GM23338 (cell line): Measurements from ENCODE around the gene YJEFN3. TPM values are rescaled to one million over a fixed set of nuclear protein-coding genes. Genes with fewer than 3 reads are reported as not detected.

Source experiments
- POLR2AphosphoS5 ChIP-seq: IDR thresholded peaks from 2 replicates; pipeline ENCODE4 v1.6.1; 2016; ENCODE audit warnings: antibody characterized with exemption, low read depth
- STAT1 ChIP-seq: IDR thresholded peaks from one replicate; pipeline ENCODE4 v1.6.1; 2016; ENCODE audit warnings: antibody characterized with exemption; ENCODE audit not compliant: unreplicated experiment
- polyA plus RNA-seq: library from polyadenylated mRNA; unstranded; fragments of >200 nt; fragmentation: Nextera tagmentation; extraction: Ambion mirVana; gene quantifications from 2 replicates; pipeline ENCODE4 v1.2.1, GENCODE V29; 2016
- total RNA-seq: library from RNA; depleted of rRNA; stranded (reverse); fragments of >200 nt; shearing (Covaris generic); gene quantifications from 2 replicates; pipeline ENCODE4 v1.2.3, GENCODE V29; 2014
- TF ChIP-seq, protein P1 (sequence below): fragments of 250-450 bp; sonication (Bioruptor Pico); IDR thresholded peaks from 2 replicates; pipeline ENCODE4 v1.5.0; 2020; ENCODE audit warnings: mild to moderate bottlenecking, moderate library complexity
- TF ChIP-seq, protein P2 (sequence below): IDR thresholded peaks from one replicate; pipeline ENCODE4 v1.6.1; 2018; ENCODE audit warnings: antibody characterized with exemption; ENCODE audit not compliant: unreplicated experiment

The YJEFN3 gene
- total and polyA plus RNA-seq, 2 experiments from 2014 or later: 3.5 to 6.5 TPM

DNA sequence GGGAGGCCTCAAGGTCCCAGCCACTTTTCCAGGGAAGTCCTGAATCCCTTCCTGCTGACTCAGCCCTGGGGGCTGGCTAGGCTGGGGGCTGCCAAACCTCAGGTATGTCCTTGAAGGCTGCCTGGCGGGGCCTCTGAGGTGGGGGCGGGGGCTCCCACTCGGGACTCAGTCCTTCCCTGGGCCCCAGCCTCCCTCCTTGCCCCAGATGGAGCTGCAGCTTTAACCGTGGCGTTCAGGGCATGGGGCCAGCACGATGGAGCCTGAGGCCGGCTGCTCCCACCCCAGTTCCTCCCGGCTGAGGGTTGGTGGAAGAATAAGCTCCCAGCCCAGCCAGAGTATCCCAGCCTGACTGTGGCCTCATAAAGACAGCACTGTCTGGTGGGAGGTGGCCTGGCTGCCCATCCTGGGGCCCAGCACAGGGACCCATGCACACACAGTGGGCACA is 21.8 kb downstream of the YJEFN3 start (continued):
- TF ChIP-seq, protein P1, sequence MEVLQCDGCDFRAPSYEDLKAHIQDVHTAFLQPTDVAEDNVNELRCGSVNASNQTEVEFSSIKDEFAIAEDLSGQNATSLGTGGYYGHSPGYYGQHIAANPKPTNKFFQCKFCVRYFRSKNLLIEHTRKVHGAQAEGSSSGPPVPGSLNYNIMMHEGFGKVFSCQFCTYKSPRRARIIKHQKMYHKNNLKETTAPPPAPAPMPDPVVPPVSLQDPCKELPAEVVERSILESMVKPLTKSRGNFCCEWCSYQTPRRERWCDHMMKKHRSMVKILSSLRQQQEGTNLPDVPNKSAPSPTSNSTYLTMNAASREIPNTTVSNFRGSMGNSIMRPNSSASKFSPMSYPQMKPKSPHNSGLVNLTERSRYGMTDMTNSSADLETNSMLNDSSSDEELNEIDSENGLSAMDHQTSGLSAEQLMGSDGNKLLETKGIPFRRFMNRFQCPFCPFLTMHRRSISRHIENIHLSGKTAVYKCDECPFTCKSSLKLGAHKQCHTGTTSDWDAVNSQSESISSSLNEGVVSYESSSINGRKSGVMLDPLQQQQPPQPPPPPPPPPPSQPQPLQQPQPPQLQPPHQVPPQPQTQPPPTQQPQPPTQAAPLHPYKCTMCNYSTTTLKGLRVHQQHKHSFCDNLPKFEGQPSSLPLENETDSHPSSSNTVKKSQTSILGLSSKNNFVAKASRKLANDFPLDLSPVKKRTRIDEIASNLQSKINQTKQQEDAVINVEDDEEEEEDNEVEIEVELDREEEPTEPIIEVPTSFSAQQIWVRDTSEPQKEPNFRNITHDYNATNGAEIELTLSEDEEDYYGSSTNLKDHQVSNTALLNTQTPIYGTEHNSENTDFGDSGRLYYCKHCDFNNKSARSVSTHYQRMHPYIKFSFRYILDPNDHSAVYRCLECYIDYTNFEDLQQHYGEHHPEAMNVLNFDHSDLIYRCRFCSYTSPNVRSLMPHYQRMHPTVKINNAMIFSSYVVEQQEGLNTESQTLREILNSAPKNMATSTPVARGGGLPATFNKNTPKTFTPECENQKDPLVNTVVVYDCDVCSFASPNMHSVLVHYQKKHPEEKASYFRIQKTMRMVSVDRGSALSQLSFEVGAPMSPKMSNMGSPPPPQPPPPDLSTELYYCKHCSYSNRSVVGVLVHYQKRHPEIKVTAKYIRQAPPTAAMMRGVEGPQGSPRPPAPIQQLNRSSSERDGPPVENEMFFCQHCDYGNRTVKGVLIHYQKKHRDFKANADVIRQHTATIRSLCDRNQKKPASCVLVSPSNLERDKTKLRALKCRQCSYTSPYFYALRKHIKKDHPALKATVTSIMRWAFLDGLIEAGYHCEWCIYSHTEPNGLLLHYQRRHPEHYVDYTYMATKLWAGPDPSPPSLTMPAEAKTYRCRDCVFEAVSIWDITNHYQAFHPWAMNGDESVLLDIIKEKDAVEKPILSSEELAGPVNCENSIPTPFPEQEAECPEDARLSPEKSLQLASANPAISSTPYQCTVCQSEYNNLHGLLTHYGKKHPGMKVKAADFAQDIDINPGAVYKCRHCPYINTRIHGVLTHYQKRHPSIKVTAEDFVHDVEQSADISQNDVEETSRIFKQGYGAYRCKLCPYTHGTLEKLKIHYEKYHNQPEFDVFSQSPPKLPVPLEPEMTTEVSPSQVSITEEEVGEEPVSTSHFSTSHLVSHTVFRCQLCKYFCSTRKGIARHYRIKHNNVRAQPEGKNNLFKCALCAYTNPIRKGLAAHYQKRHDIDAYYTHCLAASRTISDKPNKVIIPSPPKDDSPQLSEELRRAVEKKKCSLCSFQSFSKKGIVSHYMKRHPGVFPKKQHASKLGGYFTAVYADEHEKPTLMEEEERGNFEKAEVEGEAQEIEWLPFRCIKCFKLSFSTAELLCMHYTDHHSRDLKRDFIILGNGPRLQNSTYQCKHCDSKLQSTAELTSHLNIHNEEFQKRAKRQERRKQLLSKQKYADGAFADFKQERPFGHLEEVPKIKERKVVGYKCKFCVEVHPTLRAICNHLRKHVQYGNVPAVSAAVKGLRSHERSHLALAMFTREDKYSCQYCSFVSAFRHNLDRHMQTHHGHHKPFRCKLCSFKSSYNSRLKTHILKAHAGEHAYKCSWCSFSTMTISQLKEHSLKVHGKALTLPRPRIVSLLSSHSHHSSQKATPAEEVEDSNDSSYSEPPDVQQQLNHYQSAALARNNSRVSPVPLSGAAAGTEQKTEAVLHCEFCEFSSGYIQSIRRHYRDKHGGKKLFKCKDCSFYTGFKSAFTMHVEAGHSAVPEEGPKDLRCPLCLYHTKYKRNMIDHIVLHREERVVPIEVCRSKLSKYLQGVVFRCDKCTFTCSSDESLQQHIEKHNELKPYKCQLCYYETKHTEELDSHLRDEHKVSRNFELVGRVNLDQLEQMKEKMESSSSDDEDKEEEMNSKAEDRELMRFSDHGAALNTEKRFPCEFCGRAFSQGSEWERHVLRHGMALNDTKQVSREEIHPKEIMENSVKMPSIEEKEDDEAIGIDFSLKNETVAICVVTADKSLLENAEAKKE (CRISPR knock-in tag): no peak
- TF ChIP-seq STAT1: no peak
- TF ChIP-seq, protein P2, sequence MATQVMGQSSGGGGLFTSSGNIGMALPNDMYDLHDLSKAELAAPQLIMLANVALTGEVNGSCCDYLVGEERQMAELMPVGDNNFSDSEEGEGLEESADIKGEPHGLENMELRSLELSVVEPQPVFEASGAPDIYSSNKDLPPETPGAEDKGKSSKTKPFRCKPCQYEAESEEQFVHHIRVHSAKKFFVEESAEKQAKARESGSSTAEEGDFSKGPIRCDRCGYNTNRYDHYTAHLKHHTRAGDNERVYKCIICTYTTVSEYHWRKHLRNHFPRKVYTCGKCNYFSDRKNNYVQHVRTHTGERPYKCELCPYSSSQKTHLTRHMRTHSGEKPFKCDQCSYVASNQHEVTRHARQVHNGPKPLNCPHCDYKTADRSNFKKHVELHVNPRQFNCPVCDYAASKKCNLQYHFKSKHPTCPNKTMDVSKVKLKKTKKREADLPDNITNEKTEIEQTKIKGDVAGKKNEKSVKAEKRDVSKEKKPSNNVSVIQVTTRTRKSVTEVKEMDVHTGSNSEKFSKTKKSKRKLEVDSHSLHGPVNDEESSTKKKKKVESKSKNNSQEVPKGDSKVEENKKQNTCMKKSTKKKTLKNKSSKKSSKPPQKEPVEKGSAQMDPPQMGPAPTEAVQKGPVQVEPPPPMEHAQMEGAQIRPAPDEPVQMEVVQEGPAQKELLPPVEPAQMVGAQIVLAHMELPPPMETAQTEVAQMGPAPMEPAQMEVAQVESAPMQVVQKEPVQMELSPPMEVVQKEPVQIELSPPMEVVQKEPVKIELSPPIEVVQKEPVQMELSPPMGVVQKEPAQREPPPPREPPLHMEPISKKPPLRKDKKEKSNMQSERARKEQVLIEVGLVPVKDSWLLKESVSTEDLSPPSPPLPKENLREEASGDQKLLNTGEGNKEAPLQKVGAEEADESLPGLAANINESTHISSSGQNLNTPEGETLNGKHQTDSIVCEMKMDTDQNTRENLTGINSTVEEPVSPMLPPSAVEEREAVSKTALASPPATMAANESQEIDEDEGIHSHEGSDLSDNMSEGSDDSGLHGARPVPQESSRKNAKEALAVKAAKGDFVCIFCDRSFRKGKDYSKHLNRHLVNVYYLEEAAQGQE: no peak
- TF ChIP-seq POLR2AphosphoS5: no peak
